GM21423 (cell line): ENCODE data around the gene MGLL.

Experiments used
- ATAC-seq: cut with Tn5 transposase; IDR thresholded peaks from one replicate; pipeline ENCODE4 v1.9.1; 2021; ENCODE audit warnings: mild to moderate bottlenecking, moderate library complexity; ENCODE audit not compliant: unreplicated experiment

MGLL gene

DNA sequence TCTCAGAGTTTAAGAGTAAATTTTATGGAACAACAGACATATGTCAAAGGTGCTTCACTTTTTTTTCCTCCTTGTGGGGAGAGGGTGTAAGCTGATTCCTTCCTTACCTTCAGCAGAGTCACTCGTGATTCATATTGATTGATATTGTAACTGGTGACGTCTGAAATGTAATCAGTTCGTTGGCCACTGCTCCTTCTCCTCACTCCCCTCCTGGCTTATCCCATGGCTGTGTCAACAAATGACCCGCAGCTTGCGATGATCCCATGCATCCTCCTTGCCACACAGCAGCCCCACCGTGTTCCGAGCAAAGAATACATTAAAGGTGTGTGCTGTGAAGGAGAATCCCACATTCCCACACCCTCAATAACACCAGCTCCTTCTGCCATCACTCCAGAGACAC is 7.3 kb downstream of the MGLL start:
- no peak for ATAC-seq

DNA sequence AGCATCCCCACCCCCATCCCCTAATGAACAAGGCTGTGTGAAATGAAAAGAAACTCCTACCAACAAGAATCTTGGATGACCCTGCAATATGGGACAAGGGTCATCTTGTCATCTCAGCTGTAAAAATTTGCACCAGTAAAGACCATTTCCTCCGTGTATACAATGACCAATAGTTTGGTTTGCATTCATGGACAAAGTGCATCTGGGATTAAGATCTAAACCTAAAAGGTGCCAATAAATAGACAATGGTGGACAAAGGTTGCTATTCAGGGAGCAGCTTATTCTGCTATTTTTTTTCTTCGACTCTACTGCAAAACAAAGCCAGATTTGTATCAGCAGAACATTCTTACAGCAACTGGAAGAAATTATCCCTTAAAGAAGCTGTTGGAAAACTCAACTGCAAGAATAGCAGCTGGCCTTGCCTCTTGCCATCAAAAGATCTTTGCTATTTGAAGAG is 8.0 kb downstream of the MGLL start:
- no peak for ATAC-seq

DNA sequence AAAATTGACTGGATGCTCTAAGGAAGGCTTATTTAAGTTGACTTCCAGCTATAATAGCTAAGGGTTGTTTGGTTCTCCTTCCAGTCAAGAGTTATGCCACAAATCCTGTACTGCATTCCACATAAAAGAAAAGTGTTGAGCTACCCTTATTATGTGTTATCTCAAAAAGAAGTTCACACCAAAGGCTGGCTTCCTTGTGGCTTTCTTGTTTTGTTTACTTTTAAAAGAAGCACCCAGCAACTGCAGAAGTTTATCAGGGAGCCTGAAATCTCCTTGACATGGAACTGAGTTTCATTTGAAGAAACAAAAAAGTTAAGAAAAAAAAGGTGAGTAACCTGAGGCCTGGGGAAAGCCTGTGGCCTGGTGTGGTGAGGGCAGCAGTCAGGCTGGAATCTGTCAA is 10.2 kb downstream of the MGLL start:
- no peak for ATAC-seq

GRCh38 chr3:127811717-127812116 is 10.6 kb downstream of the MGLL start:
- no peak for ATAC-seq

DNA sequence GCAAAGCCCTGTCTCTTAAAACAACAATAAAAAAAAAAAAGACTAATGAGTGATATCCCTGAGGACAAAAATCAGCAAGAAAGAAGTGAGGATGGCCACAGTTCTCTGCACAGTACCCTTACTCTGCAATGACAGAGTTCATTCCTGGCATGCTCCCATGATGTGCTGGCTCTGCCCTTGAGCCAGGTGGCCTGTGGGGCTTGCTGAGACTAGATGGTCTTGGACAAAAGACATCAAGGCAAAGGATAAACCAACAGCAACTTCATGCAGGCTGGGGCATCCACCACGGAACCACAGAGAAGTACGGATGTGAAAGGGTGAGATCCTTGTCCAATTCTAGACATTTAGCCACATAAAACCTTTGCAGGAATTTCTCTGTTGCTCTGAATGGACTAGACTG is 12.7 kb downstream of the MGLL start:
- no peak for ATAC-seq

GRCh38 chr3:127809211-127809610 is 13.1 kb downstream of the MGLL start:
- ATAC-seq, result no peak

DNA sequence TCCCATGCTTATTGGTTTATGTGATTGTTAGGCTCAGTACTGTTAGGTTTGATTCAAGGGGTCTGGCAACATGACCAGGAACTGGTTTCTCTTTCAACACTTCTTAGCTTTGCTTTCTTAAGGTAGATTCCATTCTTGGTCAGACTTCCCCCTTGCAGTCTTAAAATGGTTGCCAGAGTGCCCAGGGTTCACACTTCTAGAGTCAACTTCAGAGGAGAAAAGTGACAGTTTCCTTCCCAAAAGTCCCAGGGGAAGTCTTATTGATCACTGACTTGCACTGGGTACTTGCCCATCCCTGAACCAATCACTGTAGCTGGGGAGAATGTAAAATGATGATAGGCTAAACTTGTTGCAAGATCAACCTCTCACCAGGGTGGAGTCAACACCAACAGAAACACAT is 14.1 kb downstream of the MGLL start:
- ATAC-seq, result no peak

GRCh38 chr3:127805026-127805753 is 17.1 kb downstream of the MGLL start:
- ATAC-seq, result no peak

GRCh38 chr3:127804141-127804540 is 18.2 kb downstream of the MGLL start:
- no peak for ATAC-seq

- ATAC-seq, result no peak
Measured at GRCh38 chr3:127803619-127804018, 18.7 kb downstream of the MGLL start.

- ATAC-seq, result no peak
Measured at GRCh38 chr3:127802606-127803005, 19.7 kb downstream of the MGLL start.

DNA sequence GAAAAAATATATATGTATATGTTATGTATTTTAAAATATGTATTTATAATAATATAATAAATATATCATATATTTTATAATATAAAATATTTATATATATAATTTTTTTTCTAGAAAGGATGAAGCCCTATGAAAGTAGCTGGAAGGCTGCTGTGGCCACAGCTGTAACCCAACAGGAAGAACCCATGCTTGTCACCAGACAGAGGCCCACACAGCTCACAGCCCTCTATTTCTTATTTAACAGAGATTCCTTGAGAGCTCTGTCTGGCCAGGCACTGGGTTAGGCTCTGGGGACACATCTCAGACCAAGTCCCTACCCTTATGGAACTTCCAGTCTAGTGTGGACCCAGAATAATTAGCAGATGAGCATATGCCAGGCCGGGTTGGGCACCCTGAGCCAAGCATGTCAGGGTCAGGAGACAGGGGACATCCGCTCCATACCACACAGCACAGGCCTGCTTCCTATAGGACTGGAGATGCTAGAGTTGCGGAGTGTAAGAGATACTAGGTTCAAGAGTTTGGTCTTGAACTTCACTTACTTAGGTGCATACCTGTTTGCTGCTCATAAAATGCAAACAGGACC is 20.5 kb downstream of the MGLL start:
- no peak for ATAC-seq

DNA sequence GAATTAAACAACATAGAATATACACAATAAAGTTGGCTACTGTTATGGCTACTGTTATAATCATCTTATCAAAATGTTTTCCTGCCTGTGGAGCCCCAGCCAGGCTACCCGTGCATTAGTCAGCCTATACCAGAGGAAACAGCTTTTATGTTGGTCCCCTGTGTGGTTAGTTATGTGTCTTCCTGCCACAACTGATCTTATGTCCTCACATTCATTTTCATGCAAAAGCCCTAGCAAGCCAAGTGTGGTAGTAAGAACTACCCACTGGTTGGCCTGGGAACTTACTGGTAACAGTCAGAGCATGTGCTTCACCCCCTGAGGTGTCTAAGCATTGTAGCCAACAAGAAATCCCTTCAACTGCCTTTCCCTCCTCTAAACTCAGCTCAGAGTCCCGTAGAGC is 21.8 kb downstream of the MGLL start:
- ATAC-seq, result peak; percentile 74

DNA sequence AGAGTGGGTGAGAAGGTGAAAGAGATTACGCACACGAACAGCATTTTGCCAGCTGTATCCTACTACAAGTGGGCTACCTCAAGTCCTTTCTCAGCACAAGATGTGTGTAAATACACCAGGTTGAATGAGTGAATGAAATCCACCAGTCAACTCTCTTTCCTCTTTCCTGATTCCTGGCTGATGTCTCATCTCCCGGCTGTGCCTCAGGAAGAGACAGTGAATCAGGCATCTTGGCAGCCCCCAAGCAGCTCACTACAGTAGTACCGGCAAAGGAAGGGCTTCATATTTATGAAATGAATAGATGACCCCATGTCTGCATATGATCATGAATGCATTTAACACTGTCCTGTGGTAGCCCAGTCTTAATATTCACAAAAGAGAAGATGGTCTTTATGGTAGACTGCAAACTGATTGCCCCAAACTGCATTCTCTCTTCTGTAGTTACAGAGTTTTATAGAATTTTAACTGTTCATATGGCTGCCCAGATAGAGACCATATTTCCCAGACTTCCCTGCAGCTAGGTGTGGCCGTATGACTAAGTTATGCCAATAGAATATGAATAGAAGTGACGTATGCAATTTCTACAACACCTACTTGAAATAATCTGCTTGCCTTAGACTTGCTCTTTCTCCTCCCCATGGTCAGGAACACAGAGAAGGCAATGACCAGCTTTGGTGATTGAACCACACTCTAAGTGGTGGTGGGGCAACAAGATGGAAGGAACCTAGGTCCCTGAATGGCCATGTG is 22.7 kb downstream of the MGLL start:
- ATAC-seq, result no peak

GRCh38 chr3:127798716-127799115 is 23.6 kb downstream of the MGLL start:
- ATAC-seq, result no peak

DNA sequence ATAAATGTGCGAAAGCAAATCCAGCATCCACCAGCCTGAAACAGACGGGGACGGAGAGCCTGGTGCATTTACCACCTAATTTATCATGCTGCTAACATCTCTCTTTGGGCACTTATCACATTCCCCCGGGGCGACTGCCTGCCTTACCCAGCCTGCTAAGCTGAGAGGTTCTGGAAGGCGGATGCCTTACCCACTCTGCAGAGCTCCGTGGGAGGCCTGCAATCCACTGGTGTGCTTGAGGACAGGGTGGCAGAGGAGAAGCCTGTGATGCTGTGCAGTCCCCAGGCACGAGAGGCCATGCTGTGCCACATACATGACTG is 25.5 kb downstream of the MGLL start:
- no peak for ATAC-seq

- ATAC-seq, result no peak
Measured at GRCh38 chr3:127796045-127796830, 26.1 kb downstream of the MGLL start.

- ATAC-seq, result no peak
Measured at GRCh38 chr3:127794972-127795371, 27.3 kb downstream of the MGLL start.

DNA sequence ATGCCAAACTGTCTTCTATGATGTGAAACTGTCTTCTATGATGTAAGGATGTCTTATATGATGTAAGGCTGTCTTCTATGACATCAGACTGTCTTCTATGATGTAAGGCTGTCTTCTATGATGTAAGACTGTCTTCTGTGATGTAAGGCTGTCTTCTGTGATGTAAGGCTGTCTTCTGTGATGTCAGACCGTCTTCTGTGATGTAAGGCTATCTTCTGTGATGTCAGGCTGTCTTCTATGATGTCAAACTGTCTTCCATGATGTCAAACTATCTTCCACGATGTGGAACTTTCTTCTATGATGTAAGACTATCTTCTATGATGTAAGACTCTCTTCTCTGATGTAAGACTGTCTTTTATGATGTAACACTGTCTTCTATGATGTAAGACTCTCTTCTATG is 27.9 kb downstream of the MGLL start:
- no peak for ATAC-seq

GRCh38 chr3:127792541-127793292 is 29.6 kb downstream of the MGLL start:
- ATAC-seq, result no peak
